GM21619 (cell line): ENCODE measurements around the gene MAGOH.
"Not testable (repeated sequence)": the region's sequence is repeated elsewhere in the genome, so short reads cannot be mapped to it uniquely, and the experiment has no call there.

Experiments used
- ATAC-seq: cut with Tn5 transposase; IDR thresholded peaks from one replicate; pipeline ENCODE4 v1.9.1; 2021; ENCODE audit not compliant: unreplicated experiment

MAGOH gene

GRCh38 chr1:53190210-53190611, 48.1 kb downstream of the MAGOH start:
- no peak for ATAC-seq

- no peak for ATAC-seq
Measured at GRCh38 chr1:53189061-53189460, 49.3 kb downstream of the MAGOH start.

- ATAC-seq = no peak
Measured at GRCh38 chr1:53188099-53188498, 50.2 kb downstream of the MAGOH start.

DNA sequence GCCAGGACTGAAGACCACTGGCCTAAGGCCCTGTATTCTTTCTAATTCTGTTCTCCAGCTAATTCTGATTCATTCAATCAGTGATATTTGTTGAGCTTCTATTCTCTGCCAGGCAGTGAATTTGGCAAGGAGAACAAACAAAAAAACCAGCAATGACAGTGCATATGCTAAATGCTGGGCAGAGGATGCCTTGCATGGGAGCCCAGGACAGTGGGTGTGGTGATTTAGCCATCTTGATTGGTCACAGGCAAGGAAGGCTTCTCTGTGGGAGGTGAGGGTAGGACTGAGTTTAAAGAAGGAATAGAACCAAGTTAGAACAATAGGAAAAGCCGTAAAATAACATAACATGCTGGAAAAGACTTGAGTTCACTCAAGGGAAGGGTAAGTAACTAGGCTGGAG, 50.9 kb downstream of the MAGOH start:
- no peak for ATAC-seq

DNA sequence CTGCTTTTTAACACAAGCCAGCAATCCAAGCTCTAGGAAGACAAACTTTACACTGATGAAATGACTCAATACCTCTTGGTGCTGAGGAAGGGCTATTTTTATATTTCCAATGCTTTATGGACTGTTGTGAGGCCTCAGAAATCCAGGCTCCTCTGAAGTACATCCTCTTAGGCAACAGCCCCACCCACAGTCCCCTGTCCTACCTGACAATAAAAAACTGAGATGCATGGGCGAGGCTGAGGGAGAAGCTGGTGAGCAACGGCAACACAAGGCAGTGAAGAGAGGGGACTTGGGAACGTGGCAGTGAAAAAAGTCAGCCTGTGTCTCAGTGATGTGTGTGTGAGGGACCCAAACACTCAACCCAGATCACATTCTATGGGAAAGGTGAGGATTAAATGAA, 51.8 kb downstream of the MAGOH start:
- ATAC-seq = no peak

GRCh38 chr1:53185955-53186297, 52.4 kb downstream of the MAGOH start:
- ATAC-seq = not testable (repeated sequence)

DNA sequence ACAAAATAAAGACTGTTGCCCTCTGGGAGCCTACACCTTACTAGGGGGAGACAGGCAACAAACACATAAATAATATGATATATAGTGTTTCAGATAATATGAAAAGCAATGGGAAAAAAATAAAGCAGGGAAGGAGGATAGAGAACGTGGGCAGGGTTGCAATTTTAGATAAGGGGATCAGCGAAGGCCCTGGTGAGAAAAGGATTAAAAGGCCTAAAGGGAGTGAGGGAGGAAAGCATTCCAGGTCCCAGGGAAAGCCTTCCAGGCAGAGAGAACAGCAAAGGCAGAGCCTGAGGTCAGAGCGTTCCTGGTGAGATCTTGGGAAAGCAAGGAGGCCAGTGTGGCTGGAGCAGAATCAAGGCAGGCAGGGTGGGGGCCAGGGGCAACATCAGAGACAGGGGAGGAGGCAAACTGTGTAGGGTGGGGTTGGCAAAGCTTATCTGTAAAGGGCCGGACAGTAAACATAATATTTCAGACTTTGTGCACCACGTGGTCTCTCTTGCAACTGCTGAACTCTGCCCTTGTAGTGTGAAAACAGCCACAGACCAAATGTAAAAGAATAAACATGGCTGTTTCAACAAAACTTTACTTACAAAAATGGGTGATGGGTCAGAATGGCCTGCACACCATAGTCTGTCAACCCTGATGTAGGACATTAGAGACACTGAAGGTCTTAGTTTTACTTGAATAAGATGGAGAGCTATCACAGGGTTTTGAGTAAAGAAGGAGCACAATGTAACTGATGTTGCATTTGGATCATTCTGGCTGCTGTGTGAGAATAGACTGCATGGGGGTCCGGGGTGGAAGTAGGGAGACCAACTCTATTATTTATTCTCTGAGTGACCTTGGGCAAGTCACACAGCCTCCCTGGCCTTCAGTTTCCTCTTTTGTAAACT, 55.0 kb downstream of the MAGOH start:
- ATAC-seq = no peak

DNA sequence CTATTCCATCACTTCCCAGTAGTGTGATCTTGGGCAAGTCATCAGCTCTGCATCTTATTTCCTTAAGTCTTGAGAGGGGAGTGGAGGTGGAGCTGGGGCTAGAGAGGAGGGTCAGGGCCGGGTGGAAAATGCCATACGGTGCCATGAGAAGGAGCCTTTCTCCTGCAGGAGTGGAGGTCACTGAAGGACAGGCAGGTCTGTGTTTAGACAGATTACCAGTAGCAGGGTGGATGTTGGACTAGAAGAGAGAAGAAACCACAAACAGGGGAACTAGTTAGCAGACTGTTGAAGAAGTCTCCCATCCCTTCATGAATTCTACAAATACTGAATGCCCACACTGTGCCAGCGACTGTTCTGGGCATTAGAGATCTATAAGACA, 55.6 kb downstream of the MAGOH start:
- ATAC-seq = no peak

GRCh38 chr1:53182111-53182593, 56.2 kb downstream of the MAGOH start:
- ATAC-seq = no peak

- no peak for ATAC-seq
Measured at GRCh38 chr1:53180951-53181350, 57.4 kb downstream of the MAGOH start.

DNA sequence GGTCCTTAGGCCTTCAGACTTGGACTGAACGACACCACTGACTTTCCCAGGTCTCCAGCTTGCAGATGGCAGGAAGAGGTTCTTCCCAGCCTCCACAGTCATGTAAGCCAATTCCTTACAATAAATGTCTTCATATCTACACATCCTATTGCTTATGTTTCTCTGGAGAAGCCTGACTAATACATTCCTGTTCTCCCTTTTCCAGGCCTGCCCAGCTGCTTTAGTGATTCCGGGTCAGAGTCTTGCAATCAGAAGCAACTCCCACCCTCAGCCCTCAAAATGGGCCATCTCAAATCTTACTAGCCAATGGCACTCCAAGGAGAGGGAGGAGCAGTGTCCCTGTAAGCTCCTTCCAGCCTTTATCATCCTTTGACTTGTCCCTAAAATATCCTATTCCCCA, 58.1 kb downstream of the MAGOH start:
- no peak for ATAC-seq
